HG02798 (cell line): Measurements from ENCODE around the gene FAM78B.

ENCODE experiments used
- ATAC-seq: cut with Tn5 transposase; IDR thresholded peaks from one replicate; pipeline ENCODE4 v1.9.1; 2021; ENCODE audit warnings: mild to moderate bottlenecking; ENCODE audit not compliant: unreplicated experiment, poor library complexity

Gene FAM78B

GRCh38 chr1:166080277-166080966 is 86.4 kb downstream of the FAM78B start:
- ATAC-seq: no peak

- no peak for ATAC-seq
These were observed 87.5 kb downstream of the FAM78B start for GRCh38 chr1:166079276-166079675.

GRCh38 chr1:166073489-166073888 is 93.3 kb downstream of the FAM78B start:
- ATAC-seq: no peak

- ATAC-seq: no peak
These were observed 97.4 kb downstream of the FAM78B start for GRCh38 chr1:166069390-166069789.

GRCh38 chr1:166066107-166066506 is 100.7 kb downstream of the FAM78B start:
- no peak for ATAC-seq

GRCh38 chr1:166064951-166065350 is 101.8 kb downstream of the FAM78B start:
- ATAC-seq: no peak

- no peak for ATAC-seq
These were observed 102.4 kb downstream of the FAM78B start for GRCh38 chr1:166064313-166064926.

GRCh38 chr1:166063701-166064100 is 103.1 kb downstream of the FAM78B start:
- ATAC-seq: no peak

GRCh38 chr1:166062421-166063070 is 104.3 kb downstream of the FAM78B start:
- no peak for ATAC-seq

- ATAC-seq: no peak
These were observed 109.2 kb downstream of the FAM78B start for GRCh38 chr1:166057650-166058049.

- ATAC-seq: no peak
These were observed 113.4 kb downstream of the FAM78B start for GRCh38 chr1:166053395-166053794.

GRCh38 chr1:166040202-166040997 is 126.4 kb downstream of the FAM78B start:
- no peak for ATAC-seq

GRCh38 chr1:166039436-166040201 is 127.2 kb downstream of the FAM78B start:
- no peak for ATAC-seq

- no peak for ATAC-seq
These were observed 130.7 kb downstream of the FAM78B start for GRCh38 chr1:166036092-166036491.

GRCh38 chr1:166032572-166033371 is 134.0 kb downstream of the FAM78B start:
- ATAC-seq: no peak

- no peak for ATAC-seq
These were observed 134.7 kb downstream of the FAM78B start for GRCh38 chr1:166031932-166032571.

GRCh38 chr1:166029196-166029945 is 137.4 kb downstream of the FAM78B start:
- no peak for ATAC-seq

- no peak for ATAC-seq
These were observed 140.2 kb downstream of the FAM78B start for GRCh38 chr1:166026555-166026954.
